Measurements from ENCODE around the gene SDF4.

The SDF4 gene

DNA sequence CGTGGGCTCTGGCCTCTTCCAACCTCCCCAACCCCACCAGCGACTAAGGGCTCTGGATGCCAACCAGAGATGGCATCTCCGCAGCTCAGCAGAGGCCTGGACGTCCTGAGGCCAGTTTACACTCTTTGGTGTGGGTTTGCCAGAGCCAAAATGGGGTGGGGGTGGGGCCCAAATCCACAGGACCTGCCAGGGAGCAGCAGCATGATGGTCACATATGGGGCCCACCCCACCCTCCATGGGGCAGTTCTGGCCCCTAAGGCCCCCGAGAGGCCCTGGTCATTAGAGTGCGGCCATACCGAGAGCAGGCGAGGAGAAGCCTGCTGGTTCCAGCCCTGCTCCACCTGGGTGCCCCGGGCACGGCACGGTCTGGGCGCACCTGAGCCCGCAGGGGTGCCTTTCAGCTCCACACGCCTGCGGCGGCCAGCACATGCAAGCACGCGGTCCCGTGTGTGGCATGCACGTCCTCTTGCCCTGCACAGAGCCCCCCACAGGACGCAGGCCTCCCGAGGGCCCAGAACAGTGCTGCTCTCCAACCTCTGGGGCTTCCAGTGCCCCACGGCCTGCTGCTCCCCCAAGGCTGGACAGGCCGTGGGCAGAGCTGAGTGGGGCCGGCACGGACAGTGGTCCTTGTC lies 9.9 kb upstream of the SDF4 start:
- TF ChIP-seq TAF1 (IDR thresholded peaks at IDR 0.05; ENCODE audit: low read depth) = no peak
- no peak for TF ChIP-seq EP300 (IDR thresholded peaks at IDR 0.05; ENCODE audit: borderline replicate concordance)
- no peak for TF ChIP-seq TEAD4 (IDR thresholded peaks at IDR 0.05)
- TF ChIP-seq, protein P1, sequence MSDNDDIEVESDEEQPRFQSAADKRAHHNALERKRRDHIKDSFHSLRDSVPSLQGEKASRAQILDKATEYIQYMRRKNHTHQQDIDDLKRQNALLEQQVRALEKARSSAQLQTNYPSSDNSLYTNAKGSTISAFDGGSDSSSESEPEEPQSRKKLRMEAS (IDR thresholded peaks at IDR 0.05) = no peak
- TF ChIP-seq RAD21 (IDR thresholded peaks at IDR 0.05; ENCODE audit: low read depth) = no peak
- TF ChIP-seq FOXM1 (IDR thresholded peaks at IDR 0.05; ENCODE audit: borderline replicate concordance, low read depth) = no peak
- no peak for TF ChIP-seq CREB1 (IDR thresholded peaks at IDR 0.05; ENCODE audit: low read depth)
- no peak for TF ChIP-seq ZBTB7A (IDR thresholded peaks at IDR 0.05; ENCODE audit: low read depth)
- TF ChIP-seq TCF12 (IDR thresholded peaks at IDR 0.05; ENCODE audit: low read depth) = no peak
- TF ChIP-seq, protein P2, sequence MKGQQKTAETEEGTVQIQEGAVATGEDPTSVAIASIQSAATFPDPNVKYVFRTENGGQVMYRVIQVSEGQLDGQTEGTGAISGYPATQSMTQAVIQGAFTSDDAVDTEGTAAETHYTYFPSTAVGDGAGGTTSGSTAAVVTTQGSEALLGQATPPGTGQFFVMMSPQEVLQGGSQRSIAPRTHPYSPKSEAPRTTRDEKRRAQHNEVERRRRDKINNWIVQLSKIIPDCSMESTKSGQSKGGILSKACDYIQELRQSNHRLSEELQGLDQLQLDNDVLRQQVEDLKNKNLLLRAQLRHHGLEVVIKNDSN (IDR thresholded peaks at IDR 0.05) = no peak
- TF ChIP-seq CEBPB (IDR thresholded peaks at IDR 0.05) = no peak

DNA sequence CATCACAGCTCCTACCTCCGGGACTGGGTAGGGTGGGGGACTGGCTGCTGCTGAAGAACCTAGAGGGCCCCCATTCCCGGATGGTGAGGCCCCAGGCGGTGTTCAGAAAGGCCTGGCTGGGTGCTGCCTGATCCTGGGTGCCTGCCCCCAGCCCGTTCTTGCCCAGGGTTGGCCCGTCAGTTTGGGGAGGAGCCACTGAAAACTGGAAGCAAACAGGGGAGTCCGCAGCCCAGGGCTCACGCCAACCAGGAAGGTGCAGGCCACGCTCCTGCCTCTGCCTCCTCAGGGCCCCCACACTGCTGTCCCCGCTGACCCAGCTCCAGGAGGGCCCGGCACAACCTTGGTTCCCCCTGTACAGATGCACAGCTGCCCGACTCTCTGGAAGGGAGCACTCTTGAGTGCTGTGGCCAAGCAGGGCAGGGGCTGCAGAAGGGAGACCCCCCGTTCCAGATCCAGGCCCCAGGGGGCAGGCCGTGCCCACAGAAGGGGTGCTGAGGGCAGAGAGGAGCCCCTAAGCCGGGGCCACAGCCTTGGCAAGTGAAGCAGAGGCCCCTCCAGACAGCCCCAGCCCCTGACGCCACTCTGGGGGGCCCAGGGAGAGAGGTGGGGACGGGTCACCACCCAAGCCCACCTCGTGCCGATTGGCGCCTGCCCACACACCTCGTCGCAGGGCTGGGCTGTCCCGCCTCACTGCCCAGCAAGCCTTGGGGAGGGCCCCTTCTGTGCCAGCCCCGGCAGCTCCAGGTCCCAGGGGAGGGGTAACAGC lies 9.2 kb upstream of the SDF4 start:
- TF ChIP-seq ZBTB7A (IDR thresholded peaks at IDR 0.05; ENCODE audit: low read depth) (peak; percentile 61; the same call in 1 of the 2 replicates), TEAD4 (IDR thresholded peaks at IDR 0.05) (no peak)

DNA sequence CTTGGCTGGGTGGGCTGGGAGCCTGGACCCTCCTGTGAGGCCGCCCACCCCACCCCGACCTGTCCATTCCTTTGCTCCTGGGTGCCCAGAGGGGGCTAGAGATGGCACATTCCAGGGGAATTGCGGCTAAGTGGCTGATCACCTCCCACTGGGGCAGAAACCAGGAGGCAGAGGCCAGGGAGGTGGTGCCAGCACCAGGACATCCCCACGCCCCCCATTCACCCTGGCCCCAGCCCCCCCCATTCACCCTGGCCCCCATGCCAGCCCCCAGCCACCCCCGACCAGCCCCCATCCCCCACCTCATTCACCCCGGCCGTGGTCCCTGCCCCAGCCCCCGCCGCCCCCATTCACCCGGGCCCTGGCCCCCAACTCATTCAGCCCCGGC lies 8.5 kb upstream of the SDF4 start:
- TF ChIP-seq EP300 (IDR thresholded peaks at IDR 0.05; ENCODE audit: borderline replicate concordance) = no peak
- no peak for TF ChIP-seq RAD21 (IDR thresholded peaks at IDR 0.05; ENCODE audit: low read depth)
- no peak for TF ChIP-seq CEBPB (IDR thresholded peaks at IDR 0.05)
- no peak for TF ChIP-seq TCF12 (IDR thresholded peaks at IDR 0.05; ENCODE audit: low read depth)
- no peak for TF ChIP-seq YY1 (IDR thresholded peaks at IDR 0.05; ENCODE audit: low read depth)
- TF ChIP-seq NFIC (IDR thresholded peaks at IDR 0.05) = no peak
- TF ChIP-seq TAF1 (IDR thresholded peaks at IDR 0.05; ENCODE audit: low read depth) = no peak
- TF ChIP-seq, protein P2 (IDR thresholded peaks at IDR 0.05) = no peak
- TF ChIP-seq, protein P3, sequence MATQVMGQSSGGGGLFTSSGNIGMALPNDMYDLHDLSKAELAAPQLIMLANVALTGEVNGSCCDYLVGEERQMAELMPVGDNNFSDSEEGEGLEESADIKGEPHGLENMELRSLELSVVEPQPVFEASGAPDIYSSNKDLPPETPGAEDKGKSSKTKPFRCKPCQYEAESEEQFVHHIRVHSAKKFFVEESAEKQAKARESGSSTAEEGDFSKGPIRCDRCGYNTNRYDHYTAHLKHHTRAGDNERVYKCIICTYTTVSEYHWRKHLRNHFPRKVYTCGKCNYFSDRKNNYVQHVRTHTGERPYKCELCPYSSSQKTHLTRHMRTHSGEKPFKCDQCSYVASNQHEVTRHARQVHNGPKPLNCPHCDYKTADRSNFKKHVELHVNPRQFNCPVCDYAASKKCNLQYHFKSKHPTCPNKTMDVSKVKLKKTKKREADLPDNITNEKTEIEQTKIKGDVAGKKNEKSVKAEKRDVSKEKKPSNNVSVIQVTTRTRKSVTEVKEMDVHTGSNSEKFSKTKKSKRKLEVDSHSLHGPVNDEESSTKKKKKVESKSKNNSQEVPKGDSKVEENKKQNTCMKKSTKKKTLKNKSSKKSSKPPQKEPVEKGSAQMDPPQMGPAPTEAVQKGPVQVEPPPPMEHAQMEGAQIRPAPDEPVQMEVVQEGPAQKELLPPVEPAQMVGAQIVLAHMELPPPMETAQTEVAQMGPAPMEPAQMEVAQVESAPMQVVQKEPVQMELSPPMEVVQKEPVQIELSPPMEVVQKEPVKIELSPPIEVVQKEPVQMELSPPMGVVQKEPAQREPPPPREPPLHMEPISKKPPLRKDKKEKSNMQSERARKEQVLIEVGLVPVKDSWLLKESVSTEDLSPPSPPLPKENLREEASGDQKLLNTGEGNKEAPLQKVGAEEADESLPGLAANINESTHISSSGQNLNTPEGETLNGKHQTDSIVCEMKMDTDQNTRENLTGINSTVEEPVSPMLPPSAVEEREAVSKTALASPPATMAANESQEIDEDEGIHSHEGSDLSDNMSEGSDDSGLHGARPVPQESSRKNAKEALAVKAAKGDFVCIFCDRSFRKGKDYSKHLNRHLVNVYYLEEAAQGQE (IDR thresholded peaks at IDR 0.05; ENCODE audit: low read depth) = no peak
- TF ChIP-seq, protein P1 (IDR thresholded peaks at IDR 0.05) = no peak
- no peak for TF ChIP-seq EGR1 (IDR thresholded peaks at IDR 0.05)
- no peak for TF ChIP-seq CREB1 (IDR thresholded peaks at IDR 0.05; ENCODE audit: low read depth)
- TF ChIP-seq TEAD4 (IDR thresholded peaks at IDR 0.05) = no peak
- TF ChIP-seq ZBTB7A (IDR thresholded peaks at IDR 0.05; ENCODE audit: low read depth) = no peak
- TF ChIP-seq FOXM1 (IDR thresholded peaks at IDR 0.05; ENCODE audit: borderline replicate concordance, low read depth) = no peak

DNA sequence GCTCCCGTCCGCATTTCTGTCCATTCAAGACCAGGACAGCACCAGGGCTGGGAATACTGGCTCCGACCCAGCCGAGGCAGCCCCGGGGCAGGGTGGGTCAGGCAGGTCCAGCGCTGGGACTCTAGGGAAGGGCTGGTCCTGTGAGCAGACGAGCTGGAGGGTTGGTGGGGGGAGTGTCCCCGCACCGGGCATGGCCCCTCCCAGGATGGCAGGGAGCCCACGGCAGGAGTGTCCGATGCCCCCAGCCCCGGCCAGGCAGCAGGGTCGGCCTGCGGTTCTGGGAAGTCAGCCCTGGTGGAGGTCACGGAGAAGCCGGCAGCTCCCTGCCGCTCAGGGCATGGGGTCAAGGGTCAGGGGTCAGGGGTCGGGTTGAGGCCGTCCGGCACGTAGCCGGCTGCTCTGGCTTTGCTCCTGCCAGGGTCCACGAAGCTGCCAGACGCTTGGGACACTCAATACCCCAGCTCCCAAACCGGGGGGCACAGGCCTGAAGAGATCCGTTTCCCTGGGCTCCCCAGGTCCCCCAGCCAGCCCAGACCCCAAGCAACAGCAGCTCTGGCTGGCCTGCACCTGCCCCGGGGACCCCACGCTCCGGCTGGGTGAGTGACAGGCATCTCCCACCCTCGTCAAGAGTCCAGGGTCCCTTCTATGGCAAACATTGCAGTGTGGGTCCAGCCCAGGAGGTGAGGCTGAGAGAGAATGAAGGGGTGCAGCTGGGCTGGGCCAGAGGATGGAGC lies 8.0 kb upstream of the SDF4 start:
- TF ChIP-seq, protein P1 (IDR thresholded peaks at IDR 0.05) = no peak
- TF ChIP-seq FOXM1 (IDR thresholded peaks at IDR 0.05; ENCODE audit: borderline replicate concordance, low read depth) (no peak), NFIC (IDR thresholded peaks at IDR 0.05) (no peak), CREB1 (IDR thresholded peaks at IDR 0.05; ENCODE audit: low read depth) (no peak), YY1 (IDR thresholded peaks at IDR 0.05; ENCODE audit: low read depth) (no peak), EGR1 (IDR thresholded peaks at IDR 0.05) (no peak)

DNA sequence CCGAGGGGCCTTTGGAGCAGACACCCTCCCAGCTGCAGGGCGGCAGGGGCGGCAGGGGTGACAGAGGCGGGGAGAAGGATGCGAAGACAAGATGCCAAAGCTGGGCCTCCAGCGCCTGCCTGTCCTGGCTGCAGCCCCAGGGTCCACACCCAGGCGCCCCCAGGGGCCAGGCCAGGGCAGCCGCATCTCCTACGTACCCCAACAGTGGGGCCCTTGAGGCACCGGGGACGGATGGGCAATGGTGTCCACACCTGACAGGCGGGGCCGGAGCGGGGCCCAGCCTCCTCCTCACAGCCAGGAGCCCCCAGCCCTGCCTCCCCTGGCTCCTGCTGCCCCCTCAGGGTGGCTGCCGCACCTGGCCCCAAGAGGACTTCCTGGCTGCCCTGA lies 7.4 kb upstream of the SDF4 start:
- no peak for TF ChIP-seq TCF12 (IDR thresholded peaks at IDR 0.05; ENCODE audit: low read depth)
- no peak for TF ChIP-seq YY1 (IDR thresholded peaks at IDR 0.05; ENCODE audit: low read depth)
- TF ChIP-seq, protein P3 (IDR thresholded peaks at IDR 0.05; ENCODE audit: low read depth) = no peak
- TF ChIP-seq, protein P1 (IDR thresholded peaks at IDR 0.05) = no peak
- TF ChIP-seq CEBPB (IDR thresholded peaks at IDR 0.05) = no peak
- no peak for TF ChIP-seq TEAD4 (IDR thresholded peaks at IDR 0.05)
- TF ChIP-seq TAF1 (IDR thresholded peaks at IDR 0.05; ENCODE audit: low read depth) = no peak
- TF ChIP-seq CREB1 (IDR thresholded peaks at IDR 0.05; ENCODE audit: low read depth) = no peak
- TF ChIP-seq NFIC (IDR thresholded peaks at IDR 0.05) = no peak
- no peak for TF ChIP-seq EGR1 (IDR thresholded peaks at IDR 0.05)
- no peak for TF ChIP-seq EP300 (IDR thresholded peaks at IDR 0.05; ENCODE audit: borderline replicate concordance)

All from Ishikawa (cell line).